Parathyroid adenoma (tissue), 2 donors: ENCODE measurements around the gene PRRG4.

Source experiments
- H2AFZ ChIP-seq: fragments of 300-600 bp; sonication (generic); one replicate; pipeline ENCODE4 v1.7.0; 2017; ENCODE audit warnings: antibody characterized with exemption, mild to moderate bottlenecking
- H3K27ac ChIP-seq: fragments of 300-600 bp; sonication (generic); one replicate; pipeline ENCODE4 v1.7.0; 2017
- H3K27me3 ChIP-seq: fragments of 300-600 bp; sonication (generic); one replicate; pipeline ENCODE4 v1.7.0; 2017; ENCODE audit warnings: low read length; ENCODE audit not compliant: control insufficient read depth, insufficient read depth
- H3K36me3 ChIP-seq: fragments of 300-600 bp; sonication (generic); one replicate; pipeline ENCODE4 v1.7.0; 2017; ENCODE audit warnings: low read length; ENCODE audit not compliant: control insufficient read depth, insufficient read depth
- H3K4me1 ChIP-seq: fragments of 300-600 bp; sonication (generic); one replicate; pipeline ENCODE4 v1.7.0; 2017; ENCODE audit warnings: control low read depth
- H3K4me2 ChIP-seq: fragments of 300-600 bp; sonication (generic); one replicate; pipeline ENCODE4 v1.7.0; 2017; ENCODE audit warnings: low read length
- H3K4me3 ChIP-seq: fragments of 300-600 bp; sonication (generic); one replicate; pipeline ENCODE4 v1.7.0; 2017; ENCODE audit warnings: low read depth, low read length
- H3K79me2 ChIP-seq: fragments of 300-600 bp; sonication (generic); one replicate; pipeline ENCODE4 v1.7.0; 2017; ENCODE audit warnings: control low read depth
- H3K9ac ChIP-seq: fragments of 300-600 bp; sonication (generic); one replicate; pipeline ENCODE4 v1.7.0; 2017; ENCODE audit warnings: mild to moderate bottlenecking
- H3K9me3 ChIP-seq: fragments of 300-600 bp; sonication (generic); one replicate; pipeline ENCODE4 v1.7.0; 2017; ENCODE audit warnings: low read length; ENCODE audit not compliant: control insufficient read depth
- CTCF ChIP-seq: fragments of 300-600 bp; sonication (generic); IDR thresholded peaks from one replicate; pipeline ENCODE4 v1.7.0; 2017; ENCODE audit warnings: antibody characterized with exemption, mild to moderate bottlenecking
- donor health status: primary hyperparathyroidism.

PRRG4 gene

GRCh38 chr11:32833921-32834320, 4.2 kb downstream of the PRRG4 start:
- no peak for TF ChIP-seq CTCF

GRCh38 chr11:32836946-32837345, 7.2 kb downstream of the PRRG4 start:
- no peak overlapping the region for H3K9ac ChIP-seq
- no peak overlapping the region for H3K4me3 ChIP-seq
- H3K27me3 ChIP-seq, result no peaks in the 10 kb centered on the region
- TF ChIP-seq CTCF, result no peak
- H3K9me3 ChIP-seq, result no peaks in the 10 kb centered on the region
- H3K27ac ChIP-seq, result no peak overlapping the region
- H3K36me3 ChIP-seq, result no peaks in the 10 kb centered on the region
- no peak overlapping the region for H3K4me2 ChIP-seq
- H2AFZ ChIP-seq, result no peak overlapping the region
- H3K79me2 ChIP-seq, result no peaks in the 10 kb centered on the region
- H3K4me1 ChIP-seq, result no peaks in the 10 kb centered on the region

More at GRCh38 chr11:32833921-32834320, 4.2 kb downstream of the PRRG4 start:
- Histone ChIP-seq H3K9me3 (no peaks in the 10 kb centered on the region), H3K36me3 (no peaks in the 10 kb centered on the region), H3K27ac (no peak overlapping the region), H3K4me1 (peaks cover 5% of the 10 kb centered on the region), H3K79me2 (no peaks in the 10 kb centered on the region), H3K4me3 (no peak overlapping the region), H3K27me3 (no peaks in the 10 kb centered on the region), H2AFZ (no peak overlapping the region), H3K9ac (no peak overlapping the region), H3K4me2 (no peak overlapping the region)

- H3K4me2 ChIP-seq, result no peak overlapping the region
- H3K9me3 ChIP-seq, result no peaks in the 10 kb centered on the region
- no peaks in the 10 kb centered on the region for H3K27me3 ChIP-seq
- no peak for TF ChIP-seq CTCF
- H3K27ac ChIP-seq, result no peak overlapping the region
- no peaks in the 10 kb centered on the region for H3K4me1 ChIP-seq
- H3K9ac ChIP-seq, result no peak overlapping the region
- H3K79me2 ChIP-seq, result no peaks in the 10 kb centered on the region
- no peak overlapping the region for H2AFZ ChIP-seq
- no peaks in the 10 kb centered on the region for H3K36me3 ChIP-seq
- no peak overlapping the region for H3K4me3 ChIP-seq
Observed at GRCh38 chr11:32838505-32839274, 9.0 kb downstream of the PRRG4 start.

GRCh38 chr11:32839308-32839707, 9.6 kb downstream of the PRRG4 start:
- no peak for TF ChIP-seq CTCF
- H3K4me1 ChIP-seq, result no peaks in the 10 kb centered on the region
- no peaks in the 10 kb centered on the region for H3K36me3 ChIP-seq
- no peak overlapping the region for H3K4me3 ChIP-seq
- H3K4me2 ChIP-seq, result no peak overlapping the region
- H2AFZ ChIP-seq, result no peak overlapping the region
- H3K27ac ChIP-seq, result no peak overlapping the region
- H3K79me2 ChIP-seq, result no peaks in the 10 kb centered on the region
- no peak overlapping the region for H3K9ac ChIP-seq
- no peaks in the 10 kb centered on the region for H3K27me3 ChIP-seq
- no peaks in the 10 kb centered on the region for H3K9me3 ChIP-seq

GRCh38 chr11:32840587-32840986, 10.9 kb downstream of the PRRG4 start:
- H3K4me1 ChIP-seq, result no peaks in the 10 kb centered on the region
- no peaks in the 10 kb centered on the region for H3K36me3 ChIP-seq
- no peaks in the 10 kb centered on the region for H3K27me3 ChIP-seq
- no peak for TF ChIP-seq CTCF
- H2AFZ ChIP-seq, result no peak overlapping the region
- no peak overlapping the region for H3K27ac ChIP-seq
- no peaks in the 10 kb centered on the region for H3K9me3 ChIP-seq
- no peak overlapping the region for H3K9ac ChIP-seq
- no peak overlapping the region for H3K4me2 ChIP-seq
- H3K4me3 ChIP-seq, result no peak overlapping the region
- H3K79me2 ChIP-seq, result no peaks in the 10 kb centered on the region
